Astrocyte of the cerebellum (primary cell): Measurements from ENCODE around the gene CALU.
A peak's percentile ranks its signal among the peaks of the same experiment; 100 is the strongest.

Experiments used
- DNase-seq: peaks from one replicate; pipeline ENCODE4 v3.0.0-alpha.2; 2011; ENCODE audit warnings: low read depth
- H3K4me3 ChIP-seq: 2 replicates; pipeline ENCODE4 v1.5.1; 2011; ENCODE audit warnings: mild to moderate bottlenecking, low read depth, low read length, moderate library complexity
- in situ Hi-C: cut with HindIII; loops from 2 replicates; pipeline ENCODE4 v1.10.0; 2017; ENCODE audit warnings: low sequenced_read_pairs
- TF ChIP-seq, protein P1 (sequence below): IDR thresholded peaks from 2 replicates; pipeline ENCODE4 v1.5.1; 2012; ENCODE audit warnings: low read length, low read depth, moderate library complexity, mild to moderate bottlenecking; ENCODE audit errors: missing control alignments

CALU gene

GRCh38 chr7:128755075-128755818 is 16.1 kb downstream of the CALU start:
- H3K4me3 ChIP-seq: no peak overlapping the region
- in situ Hi-C loops: no loop called here
- TF ChIP-seq, protein P1, sequence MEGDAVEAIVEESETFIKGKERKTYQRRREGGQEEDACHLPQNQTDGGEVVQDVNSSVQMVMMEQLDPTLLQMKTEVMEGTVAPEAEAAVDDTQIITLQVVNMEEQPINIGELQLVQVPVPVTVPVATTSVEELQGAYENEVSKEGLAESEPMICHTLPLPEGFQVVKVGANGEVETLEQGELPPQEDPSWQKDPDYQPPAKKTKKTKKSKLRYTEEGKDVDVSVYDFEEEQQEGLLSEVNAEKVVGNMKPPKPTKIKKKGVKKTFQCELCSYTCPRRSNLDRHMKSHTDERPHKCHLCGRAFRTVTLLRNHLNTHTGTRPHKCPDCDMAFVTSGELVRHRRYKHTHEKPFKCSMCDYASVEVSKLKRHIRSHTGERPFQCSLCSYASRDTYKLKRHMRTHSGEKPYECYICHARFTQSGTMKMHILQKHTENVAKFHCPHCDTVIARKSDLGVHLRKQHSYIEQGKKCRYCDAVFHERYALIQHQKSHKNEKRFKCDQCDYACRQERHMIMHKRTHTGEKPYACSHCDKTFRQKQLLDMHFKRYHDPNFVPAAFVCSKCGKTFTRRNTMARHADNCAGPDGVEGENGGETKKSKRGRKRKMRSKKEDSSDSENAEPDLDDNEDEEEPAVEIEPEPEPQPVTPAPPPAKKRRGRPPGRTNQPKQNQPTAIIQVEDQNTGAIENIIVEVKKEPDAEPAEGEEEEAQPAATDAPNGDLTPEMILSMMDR: no peak
- no peak for DNase-seq

- DNase-seq: peak; percentile 20
- in situ Hi-C loops: no loop called here
- TF ChIP-seq, protein P1: no peak
- no peak overlapping the region for H3K4me3 ChIP-seq
Measured at GRCh38 chr7:128755819-128756476, 16.8 kb downstream of the CALU start.

DNA sequence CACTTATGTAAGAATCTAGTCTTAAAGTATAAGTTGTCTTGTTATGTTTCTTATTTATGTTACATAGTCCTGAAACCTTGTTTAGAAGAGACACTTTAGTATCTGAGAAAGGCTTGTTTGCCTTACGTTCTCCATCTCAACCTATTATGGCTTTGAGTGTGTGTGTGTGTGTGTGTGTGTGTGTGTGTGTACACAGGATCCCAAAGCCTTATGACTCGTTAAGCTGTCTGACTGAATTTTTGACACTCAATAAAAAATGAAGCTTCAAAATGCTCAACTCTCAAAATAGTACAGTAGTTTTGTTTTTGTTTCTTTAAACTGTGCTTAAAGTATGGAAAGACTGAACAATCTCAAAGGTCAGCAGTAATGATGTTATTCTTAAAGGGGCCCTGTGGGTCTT is 18.0 kb downstream of the CALU start:
- in situ Hi-C loops: no loop called here

GRCh38 chr7:128758553-128758952 is 19.4 kb downstream of the CALU start:
- H3K4me3 ChIP-seq: no peak overlapping the region
- TF ChIP-seq, protein P1: no peak
- in situ Hi-C loops: no loop called here
- DNase-seq: no peak

More for the DNA sequence above, 18.0 kb downstream of the CALU start:
- H3K4me3 ChIP-seq: no peak overlapping the region
- no peak for DNase-seq
- TF ChIP-seq, protein P1: no peak

DNA sequence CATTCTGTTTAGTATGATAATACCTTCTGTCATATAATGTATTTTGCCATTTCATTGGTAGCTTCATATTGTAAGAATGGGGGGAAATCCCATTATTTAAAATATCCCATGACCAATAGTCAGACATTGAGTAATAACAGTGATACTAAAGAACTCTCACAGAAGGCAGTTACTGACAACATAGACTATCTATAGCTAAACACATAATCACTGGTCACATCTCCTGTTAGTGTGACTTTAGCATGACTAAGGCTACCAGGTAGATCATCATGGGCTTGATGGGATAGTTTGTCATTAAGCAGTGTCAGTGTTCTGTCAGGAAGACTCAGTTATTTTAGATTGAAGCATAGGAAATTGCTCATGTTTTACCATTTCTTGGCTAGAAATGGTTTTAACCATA is 20.1 kb downstream of the CALU start:
- no peak for DNase-seq
- in situ Hi-C loops: no loop called here
- no peak overlapping the region for H3K4me3 ChIP-seq
- TF ChIP-seq, protein P1: no peak

DNA sequence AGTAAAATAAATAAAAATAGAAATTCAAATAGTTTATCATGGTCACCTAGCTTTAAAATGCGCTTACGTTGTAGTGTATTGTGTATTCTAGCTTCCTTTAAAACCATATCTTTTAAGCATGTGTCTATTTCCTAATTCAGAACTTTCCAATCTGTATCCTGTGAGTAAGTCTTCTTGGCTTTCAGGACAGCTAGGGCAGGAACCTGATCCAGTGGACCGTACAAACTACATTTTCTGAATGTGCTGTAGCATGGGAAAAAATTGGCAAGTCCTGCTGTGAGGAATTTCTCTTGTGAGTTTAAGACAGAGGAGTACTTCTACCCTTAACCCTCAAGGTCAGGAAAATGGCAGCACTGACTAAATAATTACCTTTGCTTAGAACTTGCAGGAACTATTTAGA is 24.4 kb downstream of the CALU start:
- in situ Hi-C loops: no loop called here
- H3K4me3 ChIP-seq: no peak overlapping the region
- no peak for DNase-seq
- TF ChIP-seq, protein P1: no peak
